ENCODE results near the gene MED13L. TPM values are rescaled to one million over a fixed set of nuclear protein-coding genes. Genes with fewer than 3 reads are reported as not detected.

MED13L gene
- total RNA-seq, 1 donor from 2014 or later: 49.0 TPM

DNA sequence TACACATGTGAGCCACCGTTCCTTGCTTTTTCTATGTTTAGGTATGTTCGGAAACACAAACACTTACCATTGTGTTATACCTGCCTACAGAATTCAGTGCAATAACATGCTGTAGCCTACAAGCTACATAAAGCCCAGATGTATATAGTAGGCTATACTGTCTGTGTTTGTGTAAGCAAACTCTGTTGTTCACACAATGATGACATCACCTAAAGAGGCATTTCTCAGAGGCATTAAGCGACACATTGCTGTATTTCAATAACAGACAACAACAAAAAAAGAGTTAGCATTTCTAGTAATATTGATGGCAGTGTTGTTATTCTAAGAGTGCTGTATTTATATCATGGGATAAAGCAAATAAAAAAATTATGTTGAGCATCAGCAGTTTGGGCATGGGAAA lies 70.2 kb downstream of the MED13L start:
- no peaks in the 10 kb centered on the region for H3K9me3 Mint-ChIP-seq
- DNase-seq (ENCODE audit: low spot score): no peak
- H3K27me3 Mint-ChIP-seq (ENCODE audit: low read depth): no peaks in the 10 kb centered on the region
- H3K36me3 Mint-ChIP-seq (ENCODE audit: low read depth): peaks cover 3% of the 10 kb centered on the region
- H3K4me1 Mint-ChIP-seq (ENCODE audit: low read depth): peaks cover 19% of the 10 kb centered on the region
- no peak overlapping the region for H3K27ac Mint-ChIP-seq
- H3K4me3 Mint-ChIP-seq (ENCODE audit: low read depth): no peak overlapping the region
- intact Hi-C loops (cut with micrococcal nuclease): no loop called here

DNA sequence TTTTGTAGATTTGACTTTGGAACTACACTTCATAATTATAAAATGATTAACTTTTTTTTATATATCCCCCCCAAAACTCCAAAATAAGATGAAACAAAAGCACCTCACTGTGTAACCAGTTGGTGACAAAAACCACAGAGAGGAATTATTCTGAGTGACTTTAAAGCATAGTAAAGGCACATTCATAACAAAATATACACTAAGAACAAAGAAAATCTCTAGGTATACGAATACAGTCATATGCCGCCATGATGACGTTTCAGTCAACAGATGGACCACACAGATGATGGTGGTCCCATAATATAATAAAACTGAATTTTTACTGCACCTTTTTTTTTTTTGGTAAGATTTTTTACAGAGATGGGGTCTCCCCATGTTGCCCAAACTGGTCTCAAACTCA lies 70.7 kb downstream of the MED13L start:
- peaks cover 19% of the 10 kb centered on the region for H3K4me1 Mint-ChIP-seq (ENCODE audit: low read depth)
- no peak overlapping the region for H3K27ac Mint-ChIP-seq
- H3K9me3 Mint-ChIP-seq: no peaks in the 10 kb centered on the region
- no peak for DNase-seq (ENCODE audit: low spot score)
- no peaks in the 10 kb centered on the region for H3K27me3 Mint-ChIP-seq (ENCODE audit: low read depth)
- peaks cover 3% of the 10 kb centered on the region for H3K36me3 Mint-ChIP-seq (ENCODE audit: low read depth)
- H3K4me3 Mint-ChIP-seq (ENCODE audit: low read depth): no peak overlapping the region
- intact Hi-C loops (cut with micrococcal nuclease): no loop called here

DNA sequence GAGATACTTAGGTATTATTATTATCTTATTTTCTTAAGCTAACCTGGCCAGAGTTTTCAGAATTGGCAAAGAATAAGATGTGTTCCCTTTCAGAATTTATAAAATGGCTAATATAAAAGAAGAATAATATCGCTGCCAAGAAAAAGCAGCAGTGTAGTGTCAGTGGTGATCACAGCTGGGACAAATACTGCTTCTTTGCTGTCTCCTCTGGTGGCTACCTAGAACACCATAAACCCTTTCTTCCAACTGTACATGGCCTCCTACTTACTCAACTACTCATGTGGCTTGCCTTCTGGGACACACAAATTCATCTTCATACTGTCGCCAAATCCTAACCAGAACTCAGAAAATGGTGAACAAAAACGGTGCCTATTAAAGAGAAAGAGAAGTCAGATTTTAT lies 72.7 kb downstream of the MED13L start:
- no peak overlapping the region for H3K27ac Mint-ChIP-seq
- H3K9me3 Mint-ChIP-seq: no peaks in the 10 kb centered on the region
- intact Hi-C loops (cut with micrococcal nuclease): no loop called here
- H3K27me3 Mint-ChIP-seq (ENCODE audit: low read depth): no peaks in the 10 kb centered on the region
- H3K4me1 Mint-ChIP-seq (ENCODE audit: low read depth): peaks cover 7% of the 10 kb centered on the region
- peaks cover 7% of the 10 kb centered on the region for H3K36me3 Mint-ChIP-seq (ENCODE audit: low read depth)
- DNase-seq (ENCODE audit: low spot score): no peak
- no peak overlapping the region for H3K4me3 Mint-ChIP-seq (ENCODE audit: low read depth)

DNA sequence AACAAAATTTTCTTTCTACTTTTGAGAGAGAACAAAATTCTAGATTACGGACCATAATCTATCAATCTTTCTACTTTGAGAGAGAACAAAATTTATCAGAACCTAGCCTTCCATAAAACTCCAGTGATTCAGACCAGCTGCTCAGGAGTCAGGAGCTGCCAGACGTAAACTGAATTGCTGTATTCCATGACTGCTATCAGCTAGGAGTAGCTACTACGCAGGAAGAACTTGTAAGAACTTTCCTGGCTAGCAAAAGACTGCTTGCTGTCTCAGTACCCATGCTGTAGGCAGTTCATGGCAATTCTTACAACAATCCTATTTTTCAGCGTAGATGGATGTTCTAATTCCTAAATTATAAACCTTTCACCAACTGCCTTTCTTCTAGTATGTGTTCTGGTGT lies 73.3 kb downstream of the MED13L start:
- Mint-ChIP-seq H3K27ac (no peak overlapping the region), H3K9me3 (no peaks in the 10 kb centered on the region), H3K4me1 (ENCODE audit: low read depth) (peaks cover 3% of the 10 kb centered on the region), H3K4me3 (ENCODE audit: low read depth) (no peak overlapping the region), H3K36me3 (ENCODE audit: low read depth) (peaks cover 7% of the 10 kb centered on the region), H3K27me3 (ENCODE audit: low read depth) (no peaks in the 10 kb centered on the region)
- DNase-seq (ENCODE audit: low spot score): no peak
- intact Hi-C loops (cut with micrococcal nuclease): no loop called here

DNA sequence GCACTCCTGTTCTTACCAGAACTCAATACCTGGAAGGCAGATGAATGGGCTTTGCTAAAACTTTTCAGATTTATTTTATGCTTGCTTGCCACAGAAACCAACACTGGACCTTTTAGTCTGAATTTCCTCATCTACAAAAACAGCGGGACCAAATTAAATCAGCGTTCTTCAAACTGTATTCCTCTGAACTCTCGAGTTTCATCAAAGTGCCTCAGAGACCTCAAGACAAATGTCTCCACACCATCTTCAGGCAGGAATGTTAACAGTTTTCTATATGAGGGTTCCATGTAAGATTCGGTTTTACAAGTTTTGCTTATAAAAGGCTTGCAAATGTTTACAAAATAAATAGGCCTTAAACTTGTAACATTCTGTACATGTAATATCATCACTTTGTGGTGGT lies 74.6 kb downstream of the MED13L start:
- DNase-seq (ENCODE audit: low spot score): no peak
- no peaks in the 10 kb centered on the region for H3K9me3 Mint-ChIP-seq
- H3K4me1 Mint-ChIP-seq (ENCODE audit: low read depth): peaks cover 11% of the 10 kb centered on the region

DNA sequence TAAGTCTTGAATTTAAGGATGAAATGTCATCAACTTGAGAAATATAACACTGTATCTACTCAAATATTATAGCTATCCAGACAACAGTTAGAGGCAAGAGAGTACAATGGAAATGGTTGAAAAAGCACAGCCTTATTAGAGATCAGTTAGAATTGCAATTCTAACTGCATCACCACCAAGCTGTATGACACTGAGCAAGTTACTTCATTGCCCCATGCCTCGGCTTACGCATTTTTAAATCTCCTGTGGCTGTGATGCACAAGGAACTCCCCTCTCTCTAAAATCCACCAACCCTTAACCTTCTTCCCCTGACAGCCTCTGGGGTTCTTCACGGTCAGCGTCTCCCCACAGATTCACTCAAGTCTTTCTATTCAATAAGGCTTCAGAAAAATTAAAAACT lies 75.1 kb downstream of the MED13L start:
- intact Hi-C loops (cut with micrococcal nuclease): no loop called here
- Mint-ChIP-seq H3K36me3 (ENCODE audit: low read depth) (peaks cover 7% of the 10 kb centered on the region), H3K27ac (no peak overlapping the region), H3K27me3 (ENCODE audit: low read depth) (no peaks in the 10 kb centered on the region), H3K4me3 (ENCODE audit: low read depth) (no peak overlapping the region), H3K9me3 (no peaks in the 10 kb centered on the region), H3K4me1 (ENCODE audit: low read depth) (peaks cover 11% of the 10 kb centered on the region)
- DNase-seq (ENCODE audit: low spot score): no peak

More for the DNA sequence above, 74.6 kb downstream of the MED13L start:
- H3K36me3 Mint-ChIP-seq (ENCODE audit: low read depth): peaks cover 7% of the 10 kb centered on the region
- H3K4me3 Mint-ChIP-seq (ENCODE audit: low read depth): no peak overlapping the region
- no peaks in the 10 kb centered on the region for H3K27me3 Mint-ChIP-seq (ENCODE audit: low read depth)
- intact Hi-C loops (cut with micrococcal nuclease): no loop called here
- no peak overlapping the region for H3K27ac Mint-ChIP-seq

DNA sequence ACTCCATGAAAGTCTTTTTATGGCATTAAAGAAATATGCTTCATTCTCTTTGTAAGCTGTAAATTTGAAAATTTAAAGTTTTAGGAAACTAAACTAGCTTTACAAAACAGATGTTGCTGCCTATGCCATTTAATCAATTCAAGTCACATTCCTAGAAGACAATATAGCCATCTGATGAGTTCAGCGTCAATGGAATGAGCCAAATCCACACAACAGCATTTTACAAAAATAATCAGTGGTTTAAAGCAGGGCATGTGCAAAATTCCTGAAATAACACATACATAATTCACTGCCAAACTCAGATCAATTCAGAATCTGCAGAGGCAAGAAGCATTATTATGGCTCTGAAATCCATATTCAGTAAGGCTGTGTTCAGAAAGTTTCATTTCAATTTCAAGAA lies 75.6 kb downstream of the MED13L start:
- no peaks in the 10 kb centered on the region for H3K9me3 Mint-ChIP-seq
- peaks cover 14% of the 10 kb centered on the region for H3K4me1 Mint-ChIP-seq (ENCODE audit: low read depth)
- no peak overlapping the region for H3K27ac Mint-ChIP-seq
- H3K4me3 Mint-ChIP-seq (ENCODE audit: low read depth): no peak overlapping the region
- intact Hi-C loops (cut with micrococcal nuclease): no loop called here
- H3K27me3 Mint-ChIP-seq (ENCODE audit: low read depth): no peaks in the 10 kb centered on the region
- DNase-seq (ENCODE audit: low spot score): no peak
- H3K36me3 Mint-ChIP-seq (ENCODE audit: low read depth): peaks cover 7% of the 10 kb centered on the region

DNA sequence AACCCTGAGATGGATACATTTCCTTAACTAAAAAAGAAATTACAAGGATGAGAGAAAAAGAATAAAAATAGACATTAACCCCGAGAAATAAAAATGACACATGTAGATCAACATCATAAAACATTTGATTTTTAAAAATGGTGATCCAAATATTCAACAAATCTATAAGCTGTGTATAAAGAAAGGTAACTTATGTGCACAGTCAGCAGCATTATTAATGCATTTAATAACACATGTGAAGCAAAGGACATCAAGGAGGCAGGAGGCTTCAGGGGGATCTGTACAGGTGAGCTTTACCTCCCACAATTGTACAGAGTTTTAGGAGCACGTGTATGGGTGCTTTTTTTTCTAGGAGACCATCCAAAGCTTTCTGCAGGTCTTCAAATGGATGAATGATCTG lies 76.1 kb downstream of the MED13L start:
- Mint-ChIP-seq H3K9me3 (no peaks in the 10 kb centered on the region), H3K4me3 (ENCODE audit: low read depth) (no peak overlapping the region), H3K27me3 (ENCODE audit: low read depth) (no peaks in the 10 kb centered on the region), H3K4me1 (ENCODE audit: low read depth) (peaks cover 14% of the 10 kb centered on the region), H3K27ac (no peak overlapping the region), H3K36me3 (ENCODE audit: low read depth) (peaks cover 4% of the 10 kb centered on the region)
- intact Hi-C loops (cut with micrococcal nuclease): no loop called here
- DNase-seq (ENCODE audit: low spot score): no peak

DNA sequence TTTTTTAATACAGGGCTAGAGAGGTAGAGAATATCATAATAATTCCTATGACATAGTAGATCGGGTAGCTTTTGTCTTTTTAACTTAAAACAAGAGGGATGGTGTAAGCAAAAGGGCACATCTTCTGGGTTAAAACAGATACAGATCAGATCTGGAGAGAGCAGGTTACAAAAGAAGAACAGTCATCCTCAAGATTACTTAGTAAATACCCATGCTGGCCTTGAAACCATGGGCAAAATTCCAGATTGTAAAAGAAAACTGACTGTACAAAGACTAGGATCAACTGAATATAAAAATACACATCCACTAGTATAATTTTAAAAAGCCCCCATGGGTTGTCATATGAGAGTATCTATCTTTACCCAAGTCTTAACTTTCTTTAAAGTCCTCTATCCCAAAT lies 76.7 kb downstream of the MED13L start:
- Mint-ChIP-seq H3K27me3 (ENCODE audit: low read depth) (no peaks in the 10 kb centered on the region), H3K4me1 (ENCODE audit: low read depth) (peaks cover 16% of the 10 kb centered on the region), H3K4me3 (ENCODE audit: low read depth) (no peak overlapping the region), H3K27ac (no peak overlapping the region), H3K36me3 (ENCODE audit: low read depth) (peaks cover 4% of the 10 kb centered on the region), H3K9me3 (no peaks in the 10 kb centered on the region)
- DNase-seq (ENCODE audit: low spot score): no peak
- intact Hi-C loops (cut with micrococcal nuclease): no loop called here

DNA sequence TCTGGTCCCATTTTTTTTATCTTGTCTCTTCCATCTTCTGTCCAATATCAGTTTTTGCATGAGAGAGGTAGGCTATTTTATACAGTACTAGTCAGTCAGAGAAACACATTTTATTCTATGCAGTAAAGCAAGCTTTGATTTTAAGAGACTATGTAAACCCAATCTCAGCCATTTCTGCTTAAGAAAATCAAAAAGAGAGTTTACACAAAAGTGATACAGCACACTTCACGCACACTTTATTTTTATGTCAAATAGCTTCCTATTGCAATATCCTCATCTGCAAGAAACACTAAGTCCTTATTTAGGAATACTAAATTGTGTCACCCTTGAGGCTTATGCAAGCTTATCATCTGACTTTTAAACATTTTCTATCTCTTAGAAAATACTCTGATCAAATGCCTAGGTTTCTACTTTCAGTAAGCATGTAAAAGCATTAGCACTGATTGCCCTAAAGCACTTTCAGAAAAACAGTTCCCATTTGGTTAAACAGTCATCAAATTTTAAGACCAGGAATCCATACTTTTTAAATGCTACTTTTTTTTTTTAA lies 78.3 kb downstream of the MED13L start:
- H3K27me3 Mint-ChIP-seq (ENCODE audit: low read depth): no peaks in the 10 kb centered on the region
- no peaks in the 10 kb centered on the region for H3K9me3 Mint-ChIP-seq
- peaks cover 4% of the 10 kb centered on the region for H3K36me3 Mint-ChIP-seq (ENCODE audit: low read depth)
- no peak for DNase-seq (ENCODE audit: low spot score)
- intact Hi-C loops (cut with micrococcal nuclease): loop anchor here (5.0 to 10.0 kb wide), 3 partner anchors 46 to 182 kb away; no protein-coding TSS in a partner anchor
- no peak overlapping the region for H3K27ac Mint-ChIP-seq
- peaks cover 26% of the 10 kb centered on the region for H3K4me1 Mint-ChIP-seq (ENCODE audit: low read depth)
- H3K4me3 Mint-ChIP-seq (ENCODE audit: low read depth): no peak overlapping the region

DNA sequence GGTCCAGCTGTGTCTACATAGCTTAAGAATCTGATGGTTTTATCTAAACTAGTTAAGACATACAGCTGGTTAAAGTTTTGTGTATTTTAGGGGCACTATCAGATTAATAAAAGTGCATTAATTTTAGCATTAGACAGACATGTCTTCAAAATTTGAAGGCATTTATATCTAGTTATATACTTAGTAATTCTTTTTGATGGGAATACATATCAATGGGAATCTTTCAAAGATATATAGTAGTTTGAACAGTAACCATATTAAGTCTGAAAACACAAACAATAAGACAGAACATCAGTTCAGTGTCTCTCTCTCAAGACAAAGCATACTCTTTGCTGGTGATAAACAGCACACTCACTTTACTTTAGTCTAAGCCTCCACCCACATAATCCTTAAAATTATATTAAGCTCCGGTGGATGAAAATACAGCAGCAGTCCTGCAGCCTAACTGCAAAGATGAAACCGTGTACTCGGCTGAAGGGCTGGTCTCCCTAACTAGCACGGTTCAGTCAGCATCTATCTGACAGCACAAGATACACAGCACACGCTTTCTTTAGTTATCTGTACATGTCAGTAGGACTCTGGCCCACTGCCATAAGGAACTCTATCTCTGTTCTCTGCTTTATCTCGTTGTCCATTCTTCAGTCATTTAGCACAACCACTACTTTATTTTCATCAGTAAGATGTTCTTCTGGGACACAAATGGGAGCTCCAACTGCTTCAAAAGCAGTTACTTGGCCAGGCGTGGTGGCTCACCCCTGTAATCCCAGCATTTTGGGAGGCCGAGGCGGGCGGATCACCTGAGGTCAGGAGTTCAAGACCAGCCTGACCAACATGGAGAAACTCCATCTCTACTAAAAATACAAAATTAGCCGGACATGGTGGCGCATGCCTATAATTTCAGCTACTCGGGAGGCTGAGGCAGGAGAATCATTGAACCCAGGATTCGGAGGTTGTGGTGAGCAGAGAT lies 80.5 kb downstream of the MED13L start:
- H3K9me3 Mint-ChIP-seq: no peaks in the 10 kb centered on the region
- H3K4me1 Mint-ChIP-seq (ENCODE audit: low read depth): peaks cover 30% of the 10 kb centered on the region
- no peak overlapping the region for H3K27ac Mint-ChIP-seq
- no peak overlapping the region for H3K4me3 Mint-ChIP-seq (ENCODE audit: low read depth)
- no peaks in the 10 kb centered on the region for H3K27me3 Mint-ChIP-seq (ENCODE audit: low read depth)
- no peak for DNase-seq (ENCODE audit: low spot score)
- peaks cover 4% of the 10 kb centered on the region for H3K36me3 Mint-ChIP-seq (ENCODE audit: low read depth)
- intact Hi-C loops (cut with micrococcal nuclease): loop anchor here (5.0 to 10.0 kb wide), 3 partner anchors 48 to 180 kb away; no protein-coding TSS in a partner anchor

DNA sequence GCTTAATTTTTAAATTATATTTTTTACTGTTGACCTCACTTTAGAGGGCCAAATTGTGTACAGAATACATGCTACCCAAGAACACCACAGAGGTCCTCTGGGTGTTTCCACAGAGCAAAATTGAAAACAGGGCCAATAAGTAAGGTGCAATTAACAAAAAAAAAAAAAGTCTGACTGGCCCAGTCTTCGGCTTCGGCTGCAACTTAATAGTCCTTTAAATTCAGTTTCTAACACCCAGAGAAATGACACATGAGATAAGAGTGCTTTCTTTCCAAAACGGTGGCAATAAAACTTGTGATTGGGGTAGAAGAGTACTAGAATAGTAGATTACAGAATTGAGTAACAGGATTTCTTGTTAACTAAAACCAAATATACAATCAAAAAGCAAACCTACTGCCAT lies 81.3 kb downstream of the MED13L start:
- H3K27ac Mint-ChIP-seq: no peak overlapping the region
- DNase-seq (ENCODE audit: low spot score): no peak
- peaks cover 30% of the 10 kb centered on the region for H3K4me1 Mint-ChIP-seq (ENCODE audit: low read depth)
- H3K27me3 Mint-ChIP-seq (ENCODE audit: low read depth): no peaks in the 10 kb centered on the region
- peaks cover 2% of the 10 kb centered on the region for H3K36me3 Mint-ChIP-seq (ENCODE audit: low read depth)
- no peaks in the 10 kb centered on the region for H3K9me3 Mint-ChIP-seq
- intact Hi-C loops (cut with micrococcal nuclease): loop anchor here (5.0 to 10.0 kb wide), 3 partner anchors 49 to 179 kb away; no protein-coding TSS in a partner anchor
- no peak overlapping the region for H3K4me3 Mint-ChIP-seq (ENCODE audit: low read depth)

DNA sequence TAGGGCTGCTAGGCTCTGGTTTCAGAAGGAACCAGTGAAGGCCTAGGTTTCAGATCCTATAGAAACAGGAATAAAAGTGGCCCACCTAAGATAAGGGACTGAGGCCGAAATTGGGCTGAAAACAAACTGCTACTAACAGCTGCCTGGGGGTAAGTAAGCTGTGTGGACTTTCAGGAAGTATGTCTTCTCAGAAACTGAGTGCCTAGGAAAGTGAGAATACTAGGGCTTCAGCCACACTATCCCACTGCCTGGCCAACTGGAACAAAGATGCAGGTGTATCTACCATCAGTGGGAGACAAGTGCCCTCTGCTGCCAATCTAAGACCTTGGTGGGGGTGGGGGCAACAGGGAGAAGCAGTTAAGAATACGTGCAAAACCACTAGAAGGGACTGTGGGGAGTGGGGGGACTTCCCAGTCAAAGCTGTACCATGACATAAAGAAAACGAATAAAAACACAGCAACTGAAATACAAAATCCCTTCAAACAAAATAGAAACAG lies 82.5 kb downstream of the MED13L start:
- Mint-ChIP-seq H3K4me1 (ENCODE audit: low read depth) (peaks cover 32% of the 10 kb centered on the region), H3K4me3 (ENCODE audit: low read depth) (peak overlapping the region; percentile 2), H3K9me3 (no peaks in the 10 kb centered on the region), H3K36me3 (ENCODE audit: low read depth) (no peaks in the 10 kb centered on the region), H3K27ac (peak overlapping the region; percentile 42), H3K27me3 (ENCODE audit: low read depth) (no peaks in the 10 kb centered on the region)
- intact Hi-C loops (cut with micrococcal nuclease): loop anchor here (2.0 to 10.0 kb wide), 4 partner anchors 50 to 178 kb away; no protein-coding TSS in a partner anchor
- DNase-seq (ENCODE audit: low spot score): peak; percentile 40
